Activated naive CD4-positive, alpha-beta T cell (primary cell): ENCODE data around the gene C15orf62.

Experiments used
- DNase-seq, 4 experiments: peaks; one replicate each; lab custom pipeline; 2025; lab: John Stamatoyannopoulos, UW

Gene C15orf62

GRCh38 chr15:40819048-40819447 lies 49.3 kb downstream of the C15orf62 start:
- DNase-seq: no peak

GRCh38 chr15:40821195-40821594 lies 51.4 kb downstream of the C15orf62 start:
- no peak for DNase-seq
